Hypothalamus (tissue), 51 donors: ENCODE data around the gene GRK4.
"Not testable (repeated sequence)": the region's sequence is repeated elsewhere in the genome, so short reads cannot be mapped to it uniquely, and the experiment has no call there.

Experiments
- DNase-seq, 51 donors: peaks; one replicate each; lab custom pipeline; 2025; lab: John Stamatoyannopoulos, UW

The GRK4 gene

DNA sequence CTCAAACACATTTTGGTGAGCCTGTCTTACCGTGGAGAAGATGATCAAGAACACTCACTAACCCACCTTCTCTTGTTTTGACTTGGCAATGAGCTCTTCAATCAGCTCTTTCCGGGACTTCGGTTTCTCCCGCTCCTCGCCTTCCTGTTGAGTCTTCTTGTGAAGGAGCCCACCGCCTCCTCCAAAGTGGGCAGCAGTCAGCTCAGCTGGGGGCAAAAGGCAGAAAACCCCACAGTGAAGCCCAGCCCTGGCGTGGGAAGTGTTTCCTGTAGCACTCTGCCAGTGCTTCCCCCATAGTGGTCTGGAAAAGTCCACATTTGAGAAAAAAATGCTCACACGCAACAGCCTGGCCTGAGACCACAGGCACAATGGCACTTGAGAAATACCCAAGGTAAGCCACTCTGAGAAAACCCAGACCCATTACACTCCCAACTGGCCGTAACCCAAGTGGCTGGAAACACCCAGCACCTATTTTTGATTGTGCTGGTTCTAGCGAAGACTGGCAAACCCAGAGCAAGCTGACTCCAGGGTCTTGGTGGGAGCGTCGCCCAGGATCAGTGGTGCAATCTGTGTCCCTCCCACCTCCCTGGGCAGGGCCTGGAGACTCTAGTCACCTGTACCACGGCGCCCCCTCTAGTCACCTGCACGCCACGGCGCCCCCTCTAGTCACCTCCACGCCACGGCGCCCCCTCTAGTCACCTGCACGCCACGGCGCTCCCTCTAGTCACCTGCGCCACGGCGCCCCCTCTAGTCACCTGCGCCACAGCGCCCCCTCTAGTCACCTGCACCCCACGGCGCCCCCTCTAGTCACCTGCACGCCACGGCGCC, 8.8 kb upstream of the GRK4 start:
- no peak for DNase-seq

- DNase-seq = not testable (repeated sequence)
Observed at GRCh38 chr4:2955186-2956044, 8.0 kb upstream of the GRK4 start.

GRCh38 chr4:2958446-2958845, 4.9 kb upstream of the GRK4 start:
- no peak for DNase-seq

DNA sequence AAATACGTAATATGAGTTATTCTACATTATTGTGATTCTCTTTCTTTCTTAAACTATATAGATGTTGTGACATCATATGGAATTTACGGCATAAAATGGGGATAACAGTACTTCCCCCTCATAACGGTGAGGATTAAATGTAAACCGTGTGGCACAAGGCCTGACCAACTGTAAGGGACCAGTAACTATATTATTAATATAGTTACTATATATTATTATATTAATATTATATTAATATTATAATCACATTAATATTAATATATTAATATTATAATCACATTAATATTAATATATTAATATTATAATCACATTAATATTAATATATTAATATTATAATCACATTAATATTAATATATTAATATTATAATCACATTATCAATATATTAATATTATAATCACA, 2.9 kb upstream of the GRK4 start:
- DNase-seq = not testable (repeated sequence)

DNA sequence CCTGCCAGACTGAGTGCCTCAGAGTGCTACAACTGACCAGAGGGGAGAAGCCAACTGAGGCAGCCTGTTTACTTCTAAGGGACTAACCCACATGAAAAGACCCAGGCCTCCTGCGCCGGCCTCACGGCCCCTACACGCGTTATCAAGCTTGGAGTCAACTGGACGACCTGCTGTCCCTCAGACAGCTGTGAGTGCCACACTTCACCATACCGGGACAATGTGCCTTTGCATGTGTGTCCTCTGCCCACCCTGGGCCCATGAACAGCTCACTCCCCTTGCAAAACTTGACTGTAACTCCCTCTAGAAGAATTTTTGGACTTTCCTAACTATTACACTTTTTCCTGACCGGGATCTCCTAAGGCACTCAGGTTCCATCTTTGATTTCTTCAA, 2.0 kb upstream of the GRK4 start:
- no peak for DNase-seq

- DNase-seq = no peak
Observed at GRCh38 chr4:2961811-2962441, 1.4 kb upstream of the GRK4 start.

GRCh38 chr4:2962614-2963174, 677 bp upstream of the GRK4 start:
- DNase-seq = peak in 20 of 51 donors; percentile 27 to 79 (median 56)

DNA sequence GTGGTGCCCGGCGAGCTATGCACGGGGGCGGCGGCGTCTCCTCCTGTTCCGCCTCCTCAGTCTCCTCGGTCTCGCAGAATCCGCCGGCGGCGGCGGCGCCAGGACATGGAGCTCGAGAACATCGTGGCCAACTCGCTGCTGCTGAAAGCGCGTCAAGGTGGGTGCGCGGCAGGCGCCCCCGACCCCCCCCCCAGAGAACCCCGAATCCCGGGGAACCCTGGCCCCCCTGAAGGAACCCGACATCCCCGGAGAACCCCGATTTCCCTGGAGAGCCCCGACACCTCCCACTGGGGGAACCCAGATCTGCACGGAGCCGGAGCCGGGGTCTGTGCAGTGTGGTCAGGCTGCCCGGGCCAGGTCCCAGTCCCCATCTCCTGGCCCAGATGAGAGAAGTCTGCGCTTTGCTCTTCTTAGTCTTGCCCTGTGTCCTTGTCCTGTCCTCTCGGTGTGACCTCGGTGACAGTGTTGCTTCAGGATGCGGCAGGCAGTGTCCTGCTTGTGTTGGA, 648 bp downstream of the GRK4 start:
- DNase-seq = peak in 6 of 51 donors; percentile 31 to 70 (median 53)

DNA sequence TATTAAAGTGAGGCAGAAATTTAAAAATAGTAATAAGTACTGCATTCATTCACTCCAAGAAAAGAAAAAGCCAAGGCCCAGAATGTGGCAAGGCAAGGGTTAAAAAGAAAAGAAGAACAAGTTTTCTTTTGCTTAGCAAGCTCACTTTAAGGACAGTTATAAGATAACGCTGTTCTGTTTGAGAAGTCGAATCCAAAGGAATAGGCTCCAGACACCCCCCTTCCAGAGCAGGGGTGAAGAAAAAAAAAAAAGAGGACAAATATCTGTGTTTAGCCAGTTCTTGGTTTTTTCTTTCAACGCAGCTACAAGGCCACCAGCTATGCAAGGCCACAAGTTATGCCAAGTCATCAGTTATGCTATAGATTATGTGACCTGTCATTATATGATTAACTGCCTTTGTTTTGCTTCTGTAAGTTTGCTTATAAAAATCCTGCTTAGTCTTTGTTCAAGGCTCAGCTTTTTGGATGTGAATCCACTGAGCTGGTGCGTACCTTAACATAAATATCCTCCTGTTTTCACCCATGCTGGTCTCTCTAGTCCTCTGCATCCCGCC, 1.4 kb downstream of the GRK4 start:
- no peak for DNase-seq

GRCh38 chr4:2965262-2965661, 1.9 kb downstream of the GRK4 start:
- no peak for DNase-seq

GRCh38 chr4:2968381-2968780, 5.0 kb downstream of the GRK4 start:
- no peak for DNase-seq

- no peak for DNase-seq
Observed at GRCh38 chr4:2971275-2971674, 7.9 kb downstream of the GRK4 start.

DNA sequence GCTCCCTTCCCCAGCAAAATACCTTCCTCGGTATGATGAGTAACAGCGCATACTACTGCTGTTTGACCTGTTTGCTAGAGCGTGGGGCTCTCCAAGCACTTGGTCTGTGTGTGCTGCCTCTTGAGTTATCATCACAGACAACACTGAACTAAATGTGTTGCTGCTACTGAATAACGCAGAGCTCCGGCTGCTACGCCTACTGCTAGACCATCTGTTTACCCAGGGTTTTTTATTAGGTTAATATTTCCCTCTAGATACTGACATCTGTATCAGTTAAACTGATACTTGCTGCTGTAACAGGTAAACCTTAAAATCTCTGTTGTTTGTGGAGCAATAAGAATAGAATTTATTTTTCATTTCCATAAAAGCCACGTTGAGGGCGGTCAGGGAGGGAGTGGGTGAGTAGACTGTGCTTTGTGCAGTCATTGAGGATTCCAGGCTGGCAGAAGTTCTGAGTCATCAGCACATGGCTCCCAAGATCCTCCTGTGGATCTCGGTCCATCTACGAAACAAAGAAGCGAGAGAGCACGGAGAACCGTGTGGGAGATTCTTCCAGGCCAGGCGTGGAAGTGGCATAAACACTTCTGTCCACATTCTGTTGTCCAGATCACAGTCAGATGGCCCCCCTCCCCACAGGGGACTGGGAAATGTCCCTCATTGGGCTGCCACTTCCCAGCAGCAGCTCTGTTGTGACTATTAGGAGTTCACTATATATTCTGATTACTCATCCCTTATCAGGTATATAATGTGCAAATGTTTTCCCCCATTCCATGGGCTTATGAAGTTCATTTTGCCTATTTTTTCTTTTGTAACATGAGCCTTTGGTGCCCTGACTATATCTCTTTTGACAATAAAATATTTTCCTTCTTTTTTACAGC, 14.1 kb downstream of the GRK4 start:
- peak in 13 of 51 donors; percentile 4 to 51 (median 15) for DNase-seq

GRCh38 chr4:2981256-2981819, 18.0 kb downstream of the GRK4 start:
- no peak for DNase-seq

- DNase-seq = no peak
Observed at GRCh38 chr4:2982012-2982411, 18.6 kb downstream of the GRK4 start.

DNA sequence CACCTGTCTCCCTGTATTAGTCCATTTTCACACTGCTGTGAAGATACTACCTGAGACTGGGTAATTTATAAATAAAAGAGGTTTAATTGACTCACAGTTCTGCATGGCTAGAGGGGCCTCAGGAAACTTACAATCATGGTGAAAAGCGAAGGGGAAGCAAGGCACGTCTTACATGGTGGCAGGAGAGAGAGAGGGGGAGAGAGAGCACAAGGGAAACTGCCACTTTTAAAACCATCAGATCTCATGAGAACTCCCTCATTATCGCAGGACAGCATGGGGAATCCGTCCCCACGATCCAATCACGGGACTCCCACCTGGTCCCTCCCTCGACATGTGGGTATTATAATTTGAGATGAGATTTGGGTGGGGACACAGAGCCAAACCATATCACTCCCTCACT, 20.3 kb downstream of the GRK4 start:
- not testable (repeated sequence) for DNase-seq

- DNase-seq = no peak
Observed at GRCh38 chr4:2991243-2991642, 27.9 kb downstream of the GRK4 start.

DNA sequence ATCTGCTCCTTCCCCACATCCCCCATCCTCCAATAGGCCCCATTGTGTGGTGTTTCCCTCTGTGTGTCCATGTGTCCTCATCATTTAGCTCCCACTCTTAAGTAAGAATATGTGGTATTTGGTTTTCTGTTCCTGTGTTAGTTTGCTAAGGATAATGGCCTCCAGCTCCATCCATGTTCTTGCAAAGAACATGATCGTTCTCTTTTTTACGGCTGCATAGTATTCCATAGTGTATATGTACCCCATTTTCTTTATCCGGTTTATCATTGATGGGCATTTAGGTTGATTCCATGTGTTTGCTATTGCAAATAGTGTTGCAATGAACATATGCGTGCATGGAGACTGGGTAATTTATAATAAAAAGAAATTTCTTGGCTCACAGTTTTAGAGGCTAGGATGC, 31.5 kb downstream of the GRK4 start:
- DNase-seq = no peak
